HUES64 (cell line): ENCODE results near the gene CPNE8.

Experiments used
- H3K27ac ChIP-seq: 2 replicates; pipeline ENCODE4 v1.7.0; 2013; ENCODE audit warnings: low read depth, low read length, inconsistent platforms
- H3K27me3 ChIP-seq: 2 replicates; pipeline ENCODE4 v1.6.1; 2013; ENCODE audit warnings: mild to moderate bottlenecking, low read length; ENCODE audit not compliant: insufficient read depth
- H3K36me3 ChIP-seq: 2 replicates; pipeline ENCODE4 v1.6.1; 2013; ENCODE audit warnings: mild to moderate bottlenecking, low read length; ENCODE audit not compliant: insufficient read depth
- H3K4me1 ChIP-seq: 2 replicates; pipeline ENCODE4 v1.6.1; 2013; ENCODE audit warnings: mild to moderate bottlenecking, low read length, moderate library complexity; ENCODE audit not compliant: insufficient read depth
- H3K4me3 ChIP-seq: 2 replicates; pipeline ENCODE4 v1.5.1; 2013; ENCODE audit warnings: mild to moderate bottlenecking, low read length, moderate library complexity
- H3K9ac ChIP-seq: 2 replicates; pipeline ENCODE4 v1.6.1; 2013; ENCODE audit warnings: mild to moderate bottlenecking, low read depth, low read length
- H3K9me3 ChIP-seq: 2 replicates; pipeline ENCODE4 v1.6.1; 2013; ENCODE audit warnings: low read depth, low read length; ENCODE audit not compliant: insufficient read depth
- WGBS: fragments of 150-250, 120-280 bp; methylation state at CpG from one replicate; pipeline ENCODE4 v1.1.7; 2013; ENCODE audit warnings: missing lambda C conversion rate; 5-methylcytosine and 5-hydroxymethylcytosine counted together

CPNE8 gene

DNA sequence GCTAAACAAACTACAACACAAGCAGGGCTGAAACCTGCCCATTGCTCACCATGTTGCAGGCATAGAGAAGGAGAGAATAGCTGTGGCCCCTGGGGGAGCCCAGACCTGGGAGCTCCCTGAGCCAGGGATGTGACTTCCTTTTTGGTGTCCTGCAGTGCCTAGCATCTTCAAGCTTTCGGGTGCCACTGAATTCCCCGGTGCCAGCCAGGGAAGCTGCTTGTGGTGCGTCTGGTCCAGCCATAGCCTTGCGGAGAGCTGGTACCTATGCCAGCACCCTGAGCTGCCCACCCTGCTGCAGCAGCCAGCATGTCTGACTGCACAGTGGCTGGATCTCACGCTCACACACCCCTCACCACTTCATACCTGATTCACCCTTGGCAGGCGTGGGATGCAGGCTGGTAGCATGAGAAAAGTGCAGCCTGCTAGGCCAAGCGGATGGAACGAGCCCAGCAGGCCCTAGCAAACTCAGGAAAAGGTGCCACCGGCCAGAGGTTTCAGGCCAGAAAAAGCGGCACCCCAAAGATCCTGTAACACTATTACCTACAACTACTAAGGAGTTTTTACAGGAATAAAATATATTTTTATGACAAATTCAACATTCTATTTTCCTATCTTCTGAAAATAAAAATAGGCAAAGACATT lies 183.7 kb downstream of the CPNE8 start:
- Histone ChIP-seq H3K36me3 (no peaks in the 10 kb centered on the region), H3K27me3 (no peaks in the 10 kb centered on the region), H3K4me1 (no peaks in the 10 kb centered on the region), H3K9ac (no peak overlapping the region), H3K9me3 (no peaks in the 10 kb centered on the region), H3K4me3 (no peak overlapping the region), H3K27ac (no peak overlapping the region)
- 96% methylated on average over 10 of the region's 10 CpGs for WGBS

GRCh38 chr12:38720661-38721060 lies 184.7 kb downstream of the CPNE8 start:
- Histone ChIP-seq H3K9me3 (no peaks in the 10 kb centered on the region), H3K9ac (no peak overlapping the region), H3K27me3 (no peaks in the 10 kb centered on the region), H3K4me3 (no peak overlapping the region), H3K27ac (no peak overlapping the region), H3K36me3 (no peaks in the 10 kb centered on the region), H3K4me1 (no peaks in the 10 kb centered on the region)
- 93% methylated on average over 9 of the region's 9 CpGs for WGBS

DNA sequence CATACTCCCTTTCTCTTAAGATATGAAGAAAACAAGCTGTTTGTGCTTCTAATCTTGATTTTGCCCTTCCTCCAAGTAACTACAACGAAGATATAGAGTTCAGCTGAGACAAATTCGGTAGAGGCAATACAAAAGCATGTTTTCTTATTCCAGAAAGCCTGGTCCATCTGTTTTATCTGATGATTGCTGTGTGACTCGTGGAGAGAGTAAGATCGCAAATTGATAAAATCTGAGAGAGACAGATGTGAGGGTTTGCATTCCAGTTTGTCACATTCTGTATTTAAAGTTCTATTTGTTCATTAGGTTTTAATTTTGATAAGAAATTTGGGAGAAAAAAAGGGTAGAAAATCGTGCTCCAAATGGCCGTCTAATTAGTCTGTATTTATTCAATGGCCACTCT lies 192.1 kb downstream of the CPNE8 start:
- H3K9me3 ChIP-seq, result no peaks in the 10 kb centered on the region

DNA sequence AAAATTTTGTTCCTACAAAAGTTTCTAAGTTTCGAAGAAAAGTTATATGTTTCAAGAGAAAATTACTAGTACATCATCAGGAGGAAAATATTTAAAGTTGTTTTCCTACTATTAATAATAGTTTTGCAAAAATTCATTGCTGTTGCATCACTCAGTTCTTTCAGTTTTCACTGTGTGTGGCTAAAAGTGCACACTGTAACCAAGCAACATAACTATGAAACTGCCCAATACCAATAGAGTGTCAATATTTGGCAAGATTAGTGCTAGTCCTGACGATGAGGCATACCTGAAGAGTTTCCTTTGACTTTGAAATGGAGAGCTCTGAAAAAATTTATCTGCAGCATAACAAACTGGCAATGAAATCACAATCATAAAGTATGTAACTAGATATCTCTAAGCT lies 194.3 kb downstream of the CPNE8 start:
- Histone ChIP-seq H3K9me3 (no peaks in the 10 kb centered on the region), H3K27ac (no peak overlapping the region), H3K27me3 (no peaks in the 10 kb centered on the region), H3K9ac (no peak overlapping the region), H3K36me3 (no peaks in the 10 kb centered on the region), H3K4me1 (no peaks in the 10 kb centered on the region), H3K4me3 (no peak overlapping the region)
- WGBS, result 70% methylated on average over 1 of the region's 2 CpGs

More for the DNA sequence above, 192.1 kb downstream of the CPNE8 start:
- Histone ChIP-seq H3K4me3 (no peak overlapping the region), H3K9ac (no peak overlapping the region), H3K27me3 (no peaks in the 10 kb centered on the region), H3K36me3 (no peaks in the 10 kb centered on the region), H3K4me1 (no peaks in the 10 kb centered on the region), H3K27ac (no peak overlapping the region)
- WGBS, result 91% methylated on average over 6 of the region's 6 CpGs

GRCh38 chr12:38708466-38708865 lies 196.9 kb downstream of the CPNE8 start:
- no peaks in the 10 kb centered on the region for H3K36me3 ChIP-seq
- no peak overlapping the region for H3K9ac ChIP-seq
- H3K4me3 ChIP-seq, result no peak overlapping the region
- H3K9me3 ChIP-seq, result no peaks in the 10 kb centered on the region
- no peaks in the 10 kb centered on the region for H3K4me1 ChIP-seq
- no peaks in the 10 kb centered on the region for H3K27me3 ChIP-seq
- H3K27ac ChIP-seq, result no peak overlapping the region

- no peak overlapping the region for H3K4me3 ChIP-seq
- 95% methylated on average over 1 of the region's 1 CpG for WGBS
- H3K27me3 ChIP-seq, result no peaks in the 10 kb centered on the region
- no peaks in the 10 kb centered on the region for H3K36me3 ChIP-seq
- H3K27ac ChIP-seq, result no peak overlapping the region
- H3K9me3 ChIP-seq, result no peaks in the 10 kb centered on the region
- no peaks in the 10 kb centered on the region for H3K4me1 ChIP-seq
- H3K9ac ChIP-seq, result no peak overlapping the region
These were observed 197.7 kb downstream of the CPNE8 start for GRCh38 chr12:38707648-38708047.

GRCh38 chr12:38697289-38697688 lies 208.1 kb downstream of the CPNE8 start:
- WGBS, result 88% methylated on average over 1 of the region's 1 CpG
- no peaks in the 10 kb centered on the region; the same call in 1 of the 2 replicates for H3K27me3 ChIP-seq
- H3K27ac ChIP-seq, result no peak overlapping the region
- H3K9ac ChIP-seq, result no peak overlapping the region
- H3K36me3 ChIP-seq, result no peaks in the 10 kb centered on the region
- H3K4me3 ChIP-seq, result no peak overlapping the region
- H3K9me3 ChIP-seq, result no peaks in the 10 kb centered on the region
- peaks cover 12% of the 10 kb centered on the region for H3K4me1 ChIP-seq

- Histone ChIP-seq H3K9ac (no peak overlapping the region), H3K27me3 (no peaks in the 10 kb centered on the region; the same call in 1 of the 2 replicates)
These were observed 210.3 kb downstream of the CPNE8 start for GRCh38 chr12:38695057-38695456.

DNA sequence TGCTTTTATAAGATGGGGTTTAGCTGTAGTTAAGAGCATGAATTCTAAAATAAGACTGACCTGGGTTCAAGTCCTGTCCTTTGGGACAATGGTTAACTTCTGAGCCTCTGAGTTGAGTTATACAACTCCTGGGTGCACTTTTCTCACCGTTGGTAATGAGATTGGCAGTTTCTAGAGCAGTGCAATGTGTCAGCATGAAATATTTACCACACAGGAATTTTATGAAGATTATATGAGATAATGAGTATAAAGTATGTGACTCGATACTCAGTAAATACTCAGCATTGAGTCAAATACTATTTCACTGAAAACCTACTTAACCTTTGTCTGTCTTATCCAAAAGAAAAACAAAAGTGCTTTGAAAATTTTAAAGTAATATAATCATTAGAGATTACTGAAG lies 214.2 kb downstream of the CPNE8 start:
- Histone ChIP-seq H3K9me3 (no peaks in the 10 kb centered on the region), H3K4me1 (peaks cover 12% of the 10 kb centered on the region), H3K27ac (no peak overlapping the region), H3K9ac (no peak overlapping the region), H3K36me3 (no peaks in the 10 kb centered on the region), H3K27me3 (no peaks in the 10 kb centered on the region; the same call in 1 of the 2 replicates), H3K4me3 (no peak overlapping the region)
- WGBS, result 100% methylated on average over 1 of the region's 2 CpGs

More at GRCh38 chr12:38695057-38695456, 210.3 kb downstream of the CPNE8 start:
- no peak overlapping the region for H3K4me3 ChIP-seq
- no peaks in the 10 kb centered on the region for H3K36me3 ChIP-seq
- H3K4me1 ChIP-seq, result peaks cover 12% of the 10 kb centered on the region
- 23% methylated on average over 3 of the region's 3 CpGs for WGBS
- H3K27ac ChIP-seq, result no peak overlapping the region
- H3K9me3 ChIP-seq, result no peaks in the 10 kb centered on the region

DNA sequence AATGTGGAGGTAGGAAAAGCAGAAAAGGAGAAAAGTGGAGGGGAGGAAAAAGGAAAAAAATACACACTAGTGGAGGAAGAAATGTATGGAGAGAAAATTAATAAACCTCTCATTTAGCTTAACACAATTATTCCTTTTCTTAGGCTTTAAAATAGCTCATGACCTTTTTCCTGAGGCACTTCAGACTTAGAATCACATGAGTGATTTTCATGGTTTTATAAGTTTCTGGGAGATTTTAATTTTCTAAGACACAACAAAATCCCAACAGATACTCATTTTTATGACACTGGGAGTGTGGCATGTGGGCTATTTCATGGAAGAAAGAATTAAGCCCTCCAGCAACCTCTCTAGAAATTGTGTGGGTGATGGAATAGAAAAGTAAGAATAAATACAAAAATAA lies 214.7 kb downstream of the CPNE8 start:
- Histone ChIP-seq H3K4me1 (peaks cover 12% of the 10 kb centered on the region), H3K27me3 (no peaks in the 10 kb centered on the region; the same call in 1 of the 2 replicates), H3K27ac (no peak overlapping the region), H3K9me3 (no peaks in the 10 kb centered on the region), H3K4me3 (no peak overlapping the region), H3K36me3 (no peaks in the 10 kb centered on the region), H3K9ac (no peak overlapping the region)

- WGBS, result 94% methylated on average over 5 of the region's 5 CpGs
These were observed 215.7 kb downstream of the CPNE8 start for GRCh38 chr12:38689704-38690103.

GRCh38 chr12:38689195-38689594 lies 216.2 kb downstream of the CPNE8 start:
- H3K9me3 ChIP-seq, result no peaks in the 10 kb centered on the region
- no peak overlapping the region for H3K27ac ChIP-seq
- no peak overlapping the region for H3K4me3 ChIP-seq
- no peaks in the 10 kb centered on the region for H3K36me3 ChIP-seq
- no peaks in the 10 kb centered on the region for H3K4me1 ChIP-seq
- H3K27me3 ChIP-seq, result no peaks in the 10 kb centered on the region
- WGBS, result 50% methylated on average over 1 of the region's 1 CpG
- 0 out of 2 replicates have a peak overlapping the region, but pooled peaks have one; percentile 36 for H3K9ac ChIP-seq

More at GRCh38 chr12:38689704-38690103, 215.7 kb downstream of the CPNE8 start:
- no peak overlapping the region for H3K9ac ChIP-seq
- H3K36me3 ChIP-seq, result no peaks in the 10 kb centered on the region
- H3K4me1 ChIP-seq, result peaks cover 4% of the 10 kb centered on the region; the same call in 1 of the 2 replicates
- no peaks in the 10 kb centered on the region for H3K9me3 ChIP-seq
- no peaks in the 10 kb centered on the region for H3K27me3 ChIP-seq
- H3K4me3 ChIP-seq, result no peak overlapping the region
- no peak overlapping the region for H3K27ac ChIP-seq
